ENCODE measurements around the gene BRCA2. TPM values are rescaled to one million over a fixed set of nuclear protein-coding genes. Genes with fewer than 3 reads are reported as not detected.

BRCA2 gene
- total RNA-seq, 1 donor from 2014 or later: 8.5 TPM

DNA sequence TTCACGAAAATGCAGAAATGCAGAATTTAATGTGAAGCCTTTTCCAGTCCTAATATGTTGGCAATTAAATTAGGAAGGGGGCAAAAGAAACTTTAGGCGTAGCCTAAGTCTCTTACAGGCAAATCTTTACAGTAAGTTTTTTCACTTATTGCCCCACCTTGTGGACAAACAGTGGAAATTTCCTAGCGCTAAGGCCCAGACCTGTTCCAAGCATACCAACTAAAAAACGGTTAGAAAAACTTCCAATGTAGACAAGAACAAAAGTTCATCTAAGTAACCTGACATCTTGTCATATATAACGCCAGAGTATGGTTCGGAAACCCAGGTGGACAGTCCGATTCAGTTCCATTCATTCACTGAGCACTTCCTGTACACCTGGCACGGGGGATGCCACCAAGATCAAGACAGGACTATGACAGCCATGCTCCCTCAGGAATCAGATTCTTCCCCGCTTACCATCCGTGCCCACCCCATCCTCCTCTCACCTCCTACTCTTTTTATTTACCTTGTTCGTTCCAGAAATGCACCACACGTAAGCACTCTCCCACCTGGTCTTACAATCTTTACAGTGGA, 5.1 kb upstream of the BRCA2 start:
- Mint-ChIP-seq H3K4me3 (ENCODE audit: unreplicated experiment) (no peak overlapping the region), H3K36me3 (ENCODE audit: low read depth, unreplicated experiment) (no peaks in the 10 kb centered on the region), H3K27ac (ENCODE audit: unreplicated experiment) (no peak overlapping the region), H3K4me1 (ENCODE audit: unreplicated experiment) (peaks cover 9% of the 10 kb centered on the region), H3K27me3 (ENCODE audit: unreplicated experiment) (peaks cover 2% of the 10 kb centered on the region), H3K9me3 (ENCODE audit: unreplicated experiment) (no peaks in the 10 kb centered on the region)
- TF ChIP-seq, protein P1, sequence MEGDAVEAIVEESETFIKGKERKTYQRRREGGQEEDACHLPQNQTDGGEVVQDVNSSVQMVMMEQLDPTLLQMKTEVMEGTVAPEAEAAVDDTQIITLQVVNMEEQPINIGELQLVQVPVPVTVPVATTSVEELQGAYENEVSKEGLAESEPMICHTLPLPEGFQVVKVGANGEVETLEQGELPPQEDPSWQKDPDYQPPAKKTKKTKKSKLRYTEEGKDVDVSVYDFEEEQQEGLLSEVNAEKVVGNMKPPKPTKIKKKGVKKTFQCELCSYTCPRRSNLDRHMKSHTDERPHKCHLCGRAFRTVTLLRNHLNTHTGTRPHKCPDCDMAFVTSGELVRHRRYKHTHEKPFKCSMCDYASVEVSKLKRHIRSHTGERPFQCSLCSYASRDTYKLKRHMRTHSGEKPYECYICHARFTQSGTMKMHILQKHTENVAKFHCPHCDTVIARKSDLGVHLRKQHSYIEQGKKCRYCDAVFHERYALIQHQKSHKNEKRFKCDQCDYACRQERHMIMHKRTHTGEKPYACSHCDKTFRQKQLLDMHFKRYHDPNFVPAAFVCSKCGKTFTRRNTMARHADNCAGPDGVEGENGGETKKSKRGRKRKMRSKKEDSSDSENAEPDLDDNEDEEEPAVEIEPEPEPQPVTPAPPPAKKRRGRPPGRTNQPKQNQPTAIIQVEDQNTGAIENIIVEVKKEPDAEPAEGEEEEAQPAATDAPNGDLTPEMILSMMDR (IDR thresholded peaks at IDR 0.05; ENCODE audit: unreplicated experiment): peak; percentile 84
- peak; percentile 11 for DNase-seq (ENCODE audit: low spot score)

DNA sequence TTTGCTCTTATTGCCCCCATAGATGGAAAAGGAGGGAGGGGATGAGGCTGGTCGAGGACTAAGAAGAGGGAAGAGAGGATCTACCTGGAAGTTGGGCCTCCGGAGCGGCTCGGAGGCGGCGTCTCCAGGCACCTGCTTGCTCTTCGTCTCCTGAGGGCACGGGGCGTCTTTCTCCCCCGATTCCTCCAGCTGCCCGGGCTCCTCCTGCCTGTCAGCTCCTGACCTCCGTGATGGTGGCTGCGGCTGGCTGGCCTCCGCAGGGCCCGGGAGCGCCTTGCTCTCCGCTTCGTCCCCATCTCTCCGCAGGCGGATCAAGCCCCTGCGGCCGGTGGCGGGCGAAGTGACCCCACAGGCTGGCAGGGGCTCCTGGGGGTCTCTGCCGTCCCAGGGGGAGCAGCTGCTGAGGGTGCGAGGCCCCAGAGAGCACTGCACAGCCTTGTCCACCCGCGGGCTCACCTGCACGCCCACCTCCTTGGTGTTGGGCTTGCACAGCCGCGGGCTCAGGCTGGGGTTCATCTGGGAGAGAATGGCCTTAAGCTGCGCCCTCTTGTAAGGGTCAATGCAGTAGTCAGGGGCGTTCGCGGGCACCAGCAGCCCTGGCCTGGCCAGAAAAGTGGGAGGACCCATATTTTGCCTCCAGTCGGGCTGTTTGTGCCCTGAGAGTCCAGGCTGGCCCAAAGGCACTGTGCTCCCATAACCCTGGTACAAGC, 4.0 kb upstream of the BRCA2 start:
- H3K36me3 Mint-ChIP-seq (ENCODE audit: low read depth, unreplicated experiment): no peaks in the 10 kb centered on the region
- H3K4me3 Mint-ChIP-seq (ENCODE audit: unreplicated experiment): no peak overlapping the region
- H3K27ac Mint-ChIP-seq (ENCODE audit: unreplicated experiment): no peak overlapping the region
- peaks cover 9% of the 10 kb centered on the region for H3K4me1 Mint-ChIP-seq (ENCODE audit: unreplicated experiment)
- TF ChIP-seq, protein P1 (IDR thresholded peaks at IDR 0.05; ENCODE audit: unreplicated experiment): no peak
- no peak for DNase-seq (ENCODE audit: low spot score)
- no peaks in the 10 kb centered on the region for H3K9me3 Mint-ChIP-seq (ENCODE audit: unreplicated experiment)
- peaks cover 2% of the 10 kb centered on the region for H3K27me3 Mint-ChIP-seq (ENCODE audit: unreplicated experiment)

DNA sequence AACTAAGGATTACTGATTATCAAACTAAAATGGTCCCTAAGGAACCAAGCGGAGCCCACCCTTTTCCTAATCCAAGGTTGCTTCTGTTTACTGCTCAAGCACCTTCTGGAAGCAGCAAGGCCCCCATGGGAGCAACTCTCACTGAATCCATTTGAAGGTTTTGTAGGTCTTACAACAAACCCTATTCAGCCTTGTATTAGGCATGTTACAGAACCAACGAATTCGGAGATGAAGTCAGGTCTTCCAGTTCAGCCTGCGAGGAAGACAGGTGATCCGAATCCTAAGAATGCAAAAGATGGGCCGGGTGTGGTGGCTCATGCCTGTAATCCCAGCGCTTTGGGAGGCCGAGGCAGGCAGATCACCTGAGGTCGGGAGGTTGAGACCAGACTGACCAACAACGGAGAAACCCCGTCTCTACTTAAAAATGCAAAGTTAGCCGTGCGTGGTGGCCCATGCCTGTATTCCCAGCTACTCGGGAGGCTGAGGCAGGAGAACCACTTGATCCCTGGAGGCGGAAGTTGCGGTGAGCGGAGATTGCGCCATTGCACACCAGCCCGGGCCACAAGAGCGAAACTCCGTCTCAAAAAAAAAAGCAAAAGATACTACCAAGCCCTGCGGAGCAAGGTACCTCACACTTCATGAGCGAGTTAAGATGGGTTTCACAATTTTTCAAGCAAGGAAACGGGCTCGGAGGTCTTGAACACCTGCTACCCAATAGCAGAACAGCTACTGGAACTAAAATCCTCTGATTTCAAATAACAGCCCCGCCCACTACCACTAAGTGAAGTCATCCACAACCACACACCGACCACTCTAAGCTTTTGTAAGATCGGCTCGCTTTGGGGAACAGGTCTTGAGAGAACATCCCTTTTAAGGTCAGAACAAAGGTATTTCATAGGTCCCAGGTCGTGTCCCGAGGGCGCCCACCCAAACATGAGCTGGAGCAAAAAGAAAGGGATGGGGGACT, 754 bp upstream of the BRCA2 start:
- peak; percentile 29 for DNase-seq (ENCODE audit: low spot score)
- Mint-ChIP-seq H3K36me3 (ENCODE audit: low read depth, unreplicated experiment) (no peaks in the 10 kb centered on the region), H3K27me3 (ENCODE audit: unreplicated experiment) (peaks cover 2% of the 10 kb centered on the region), H3K9me3 (ENCODE audit: unreplicated experiment) (no peaks in the 10 kb centered on the region), H3K27ac (ENCODE audit: unreplicated experiment) (peak overlapping the region; percentile 98), H3K4me1 (ENCODE audit: unreplicated experiment) (peaks cover 5% of the 10 kb centered on the region), H3K4me3 (ENCODE audit: unreplicated experiment) (peak overlapping the region; percentile 93)
- TF ChIP-seq, protein P1 (IDR thresholded peaks at IDR 0.05; ENCODE audit: unreplicated experiment): no peak

DNA sequence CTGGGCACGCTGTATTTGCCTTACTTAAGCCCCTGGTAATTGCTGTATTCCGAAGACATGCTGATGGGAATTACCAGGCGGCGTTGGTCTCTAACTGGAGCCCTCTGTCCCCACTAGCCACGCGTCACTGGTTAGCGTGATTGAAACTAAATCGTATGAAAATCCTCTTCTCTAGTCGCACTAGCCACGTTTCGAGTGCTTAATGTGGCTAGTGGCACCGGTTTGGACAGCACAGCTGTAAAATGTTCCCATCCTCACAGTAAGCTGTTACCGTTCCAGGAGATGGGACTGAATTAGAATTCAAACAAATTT, 676 bp downstream of the BRCA2 start:
- peak overlapping the region; percentile 93 for H3K4me3 Mint-ChIP-seq (ENCODE audit: unreplicated experiment)
- H3K9me3 Mint-ChIP-seq (ENCODE audit: unreplicated experiment): no peaks in the 10 kb centered on the region
- no peaks in the 10 kb centered on the region for H3K36me3 Mint-ChIP-seq (ENCODE audit: low read depth, unreplicated experiment)
- H3K27ac Mint-ChIP-seq (ENCODE audit: unreplicated experiment): peak overlapping the region; percentile 98
- peaks cover 2% of the 10 kb centered on the region for H3K4me1 Mint-ChIP-seq (ENCODE audit: unreplicated experiment)
- no peak for DNase-seq (ENCODE audit: low spot score)
- peaks cover 2% of the 10 kb centered on the region for H3K27me3 Mint-ChIP-seq (ENCODE audit: unreplicated experiment)
- TF ChIP-seq, protein P1 (IDR thresholded peaks at IDR 0.05; ENCODE audit: unreplicated experiment): no peak

All from endothelial cell (in vitro differentiated cells).